Fibroblast of the conjunctiva (primary cell): ENCODE results near the gene KRT86.
"Not testable (repeated sequence)": the region's sequence is repeated elsewhere in the genome, so short reads cannot be mapped to it uniquely, and the experiment has no call there.

Source experiments
- DNase-seq: peaks from one replicate; pipeline ENCODE4 v3.0.0-alpha.2; 2010; ENCODE audit warnings: low read depth

The KRT86 gene

DNA sequence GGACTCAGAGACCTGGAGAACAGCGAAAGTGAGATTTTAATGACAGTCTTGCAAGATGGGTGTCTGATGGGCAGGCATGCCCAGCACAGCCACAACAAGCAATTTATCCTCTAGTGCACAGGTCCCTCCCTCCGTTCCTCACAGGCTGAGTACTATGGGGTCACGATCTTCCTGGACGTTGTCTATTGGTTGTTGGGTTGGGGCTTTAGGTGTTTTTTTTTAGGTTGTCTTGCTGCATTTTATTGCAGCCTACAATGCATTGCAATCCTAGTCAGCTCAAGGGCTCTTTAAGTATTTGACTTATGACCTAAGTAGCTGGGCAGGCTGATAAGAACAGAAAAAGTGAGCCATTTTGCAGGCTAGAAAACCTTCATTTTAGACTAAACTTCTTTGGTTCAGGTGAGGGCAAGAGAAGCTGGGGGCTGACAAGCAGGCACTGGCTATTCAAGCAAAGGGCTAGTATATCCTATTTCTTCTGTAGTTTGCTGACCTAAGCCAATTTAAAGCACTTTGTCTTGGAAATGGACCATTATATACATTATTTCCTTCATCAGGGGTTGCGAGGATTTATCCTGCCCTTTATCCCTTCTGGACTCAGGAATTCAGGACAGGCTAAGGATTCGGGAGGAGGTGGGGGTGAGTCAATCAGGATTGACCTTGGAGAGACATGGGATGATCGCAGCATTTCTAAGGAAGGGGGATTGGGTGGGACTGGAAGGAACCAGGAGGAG is 35.4 kb upstream of the KRT86 start:
- no peak for DNase-seq

DNA sequence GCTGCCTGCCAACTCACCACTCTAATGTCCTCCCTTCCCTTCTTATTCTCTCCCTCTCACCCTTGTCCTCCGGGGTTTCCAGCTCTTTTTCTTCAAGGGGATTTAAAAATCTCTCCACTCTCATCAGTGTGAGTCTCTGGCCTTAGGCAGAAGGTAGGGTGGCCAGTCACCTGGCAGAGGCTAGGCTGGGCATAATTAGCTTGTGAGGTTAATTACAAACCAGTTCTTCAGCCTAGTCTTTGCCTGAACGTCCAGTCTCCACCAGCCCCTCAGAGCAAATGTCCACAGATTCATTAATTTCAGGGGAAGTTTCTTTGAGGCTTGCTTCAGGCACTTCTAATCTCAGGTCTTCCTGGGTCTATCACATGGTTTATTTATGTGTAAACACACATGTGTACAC is 34.7 kb upstream of the KRT86 start:
- DNase-seq: no peak

DNA sequence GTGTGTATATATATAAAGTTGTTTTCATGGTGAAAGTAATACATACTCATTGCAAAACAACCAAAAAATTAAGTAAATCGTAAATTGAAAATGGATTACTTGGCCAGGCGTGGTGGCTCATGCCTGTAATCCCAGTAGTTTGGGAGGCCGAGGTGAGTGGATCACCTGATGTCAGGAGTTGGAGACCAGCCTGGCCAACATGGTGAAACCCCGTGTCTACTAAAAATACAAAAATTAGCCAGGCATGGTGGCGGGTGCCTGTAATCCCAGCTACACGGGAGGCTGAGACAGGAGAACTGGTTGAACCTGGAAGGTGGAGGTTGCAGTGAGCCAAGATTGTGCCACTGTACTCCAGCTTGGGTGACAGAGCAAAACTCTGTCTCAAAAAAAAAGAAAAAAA is 34.2 kb upstream of the KRT86 start:
- DNase-seq: not testable (repeated sequence)

DNA sequence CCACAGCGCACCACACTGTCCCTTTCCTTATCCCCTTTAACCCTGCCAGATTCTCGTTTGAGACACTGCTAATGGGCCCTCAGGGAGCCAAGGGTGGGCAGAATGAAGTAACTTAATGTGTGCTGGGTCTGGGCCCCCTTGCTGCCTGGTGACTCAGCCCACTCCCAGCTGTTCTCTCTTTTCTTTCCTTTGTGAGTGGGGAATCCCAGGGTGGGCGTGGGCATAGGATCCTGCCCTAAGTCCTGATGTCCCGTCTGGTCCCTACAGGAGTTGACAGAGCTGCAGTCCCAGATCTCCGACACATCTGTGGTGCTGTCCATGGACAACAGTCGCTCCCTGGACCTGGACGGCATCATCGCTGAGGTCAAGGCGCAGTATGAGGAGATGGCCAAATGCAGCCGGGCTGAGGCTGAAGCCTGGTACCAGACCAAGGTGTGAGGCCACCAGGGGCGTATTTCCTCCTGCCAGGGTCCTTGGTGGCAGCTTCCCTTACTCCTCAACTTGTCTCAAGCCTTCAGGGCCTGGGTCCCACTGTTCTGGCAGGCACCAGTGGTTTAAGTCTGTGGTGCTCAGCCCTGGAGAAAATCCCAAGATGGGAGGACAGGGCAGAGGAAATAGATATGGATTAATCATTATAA is 33.1 kb upstream of the KRT86 start:
- DNase-seq: no peak

DNA sequence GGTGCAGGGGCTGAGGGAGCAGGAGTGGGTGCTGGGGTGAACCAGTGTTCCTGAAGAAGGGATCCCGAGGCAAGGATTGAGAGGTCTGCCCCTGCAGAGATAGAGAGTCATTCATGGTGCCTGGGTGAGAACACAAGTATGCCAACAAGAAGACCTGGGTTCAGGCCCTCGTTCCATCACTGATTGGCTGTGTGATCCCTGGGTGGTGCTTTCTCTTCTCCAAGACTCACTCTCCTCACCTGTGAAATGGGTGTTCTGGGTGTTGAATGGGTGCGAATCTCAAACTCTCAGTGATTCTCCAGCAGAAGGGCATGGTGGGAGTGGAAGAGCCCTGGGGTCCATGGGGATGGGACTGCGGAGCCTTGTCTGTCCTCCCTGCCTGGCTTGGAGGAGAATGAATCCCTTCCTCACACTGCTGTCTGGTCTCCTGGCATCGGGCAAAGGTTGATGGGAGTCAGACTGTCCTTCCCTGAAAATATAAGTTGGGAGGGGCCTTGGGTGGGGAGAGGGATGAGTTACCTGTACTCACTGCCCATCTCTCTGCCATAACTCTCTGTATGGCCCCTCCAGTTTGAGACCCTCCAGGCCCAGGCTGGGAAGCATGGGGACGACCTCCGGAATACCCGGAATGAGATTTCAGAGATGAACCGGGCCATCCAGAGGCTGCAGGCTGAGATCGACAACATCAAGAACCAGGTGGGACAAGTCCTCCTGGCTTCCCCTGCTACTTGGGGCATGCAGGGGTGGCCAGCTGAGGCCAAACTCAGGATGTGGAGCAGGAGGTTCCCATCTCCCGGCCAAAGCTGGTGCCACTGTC is 31.8 kb upstream of the KRT86 start:
- no peak for DNase-seq

DNA sequence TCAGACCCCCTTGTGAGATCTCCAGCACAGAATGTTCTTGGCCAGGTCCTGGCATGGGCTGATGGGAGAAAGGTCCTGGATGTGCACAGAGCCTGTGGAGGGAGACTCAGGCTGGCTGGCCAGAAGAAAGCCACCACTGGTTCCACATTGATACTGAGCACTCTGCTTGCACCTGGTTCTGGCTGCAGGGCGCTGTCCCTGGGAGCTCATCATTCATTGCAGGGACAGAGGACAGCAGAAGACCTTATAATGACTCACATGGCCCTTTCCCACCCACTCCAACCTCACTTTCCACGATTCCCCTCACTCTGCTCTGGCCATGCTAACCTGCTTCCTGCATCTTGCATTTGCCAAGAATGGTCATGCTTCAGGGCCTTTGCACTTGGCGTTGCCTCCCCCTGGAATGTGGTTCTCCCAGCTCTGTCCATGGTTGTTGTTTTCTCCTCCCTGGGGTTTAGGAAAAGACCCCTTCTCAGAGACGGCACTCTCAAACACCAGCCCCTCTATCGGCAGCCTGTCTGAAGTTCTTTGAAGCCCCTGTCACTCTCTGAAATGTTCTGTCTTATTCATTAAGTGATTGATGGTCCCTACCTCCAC is 31.1 kb upstream of the KRT86 start:
- no peak for DNase-seq

DNA sequence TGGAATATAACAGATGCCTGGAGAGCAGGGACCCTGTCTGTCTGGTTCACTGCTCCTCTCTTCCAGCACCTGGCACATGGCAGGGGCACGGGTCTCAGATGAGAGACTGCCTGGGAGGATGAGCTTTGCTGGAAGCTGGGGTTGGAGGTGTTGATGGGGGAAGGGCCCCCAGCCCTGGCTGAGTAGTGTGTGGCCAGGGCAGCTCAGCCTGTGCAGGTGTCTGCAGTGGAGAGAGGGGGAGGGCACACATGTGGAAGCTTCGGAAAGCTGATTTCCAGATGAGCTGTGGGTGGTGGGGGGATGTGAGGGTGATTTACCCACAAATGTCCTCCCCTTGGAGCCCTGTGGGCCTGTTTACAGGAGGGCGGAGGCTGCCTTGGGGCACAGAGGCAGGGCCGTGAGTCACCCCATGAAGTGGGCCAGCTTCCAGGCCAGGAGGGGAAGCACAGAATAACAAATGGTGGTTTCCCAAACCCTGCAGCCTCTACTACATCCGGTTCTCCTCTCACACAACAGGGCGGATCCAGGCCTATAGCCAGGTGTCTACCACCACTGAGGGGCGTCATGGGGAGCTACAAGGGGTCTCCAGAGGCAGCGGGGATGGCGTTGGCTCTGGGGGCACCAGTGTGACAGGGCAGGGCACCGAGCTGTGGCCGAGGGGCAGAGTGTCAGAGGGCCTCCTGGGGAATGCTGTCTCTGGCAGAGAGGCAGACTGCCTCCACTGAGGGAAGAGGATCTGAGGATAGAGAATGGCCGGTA is 30.4 kb upstream of the KRT86 start:
- peak; percentile 81 for DNase-seq

DNA sequence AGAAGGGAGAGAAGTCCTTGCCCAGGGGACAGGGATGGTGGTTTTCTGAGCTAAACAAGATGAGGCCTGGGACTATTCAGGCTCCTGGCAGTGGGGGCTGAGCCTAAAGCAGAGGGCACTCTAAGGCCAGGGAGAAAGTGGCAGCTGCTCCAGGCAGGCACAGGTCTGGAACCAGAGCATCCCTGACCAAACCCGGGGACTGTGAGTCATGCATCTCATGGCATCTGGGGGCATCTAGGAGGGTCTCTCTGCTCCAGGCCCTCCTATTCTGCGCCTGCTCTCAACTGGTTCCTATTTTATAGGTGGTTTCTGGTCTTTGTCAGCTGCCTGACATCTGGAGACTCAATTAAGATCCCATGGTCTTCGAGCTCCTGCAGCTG is 29.8 kb upstream of the KRT86 start:
- no peak for DNase-seq

DNA sequence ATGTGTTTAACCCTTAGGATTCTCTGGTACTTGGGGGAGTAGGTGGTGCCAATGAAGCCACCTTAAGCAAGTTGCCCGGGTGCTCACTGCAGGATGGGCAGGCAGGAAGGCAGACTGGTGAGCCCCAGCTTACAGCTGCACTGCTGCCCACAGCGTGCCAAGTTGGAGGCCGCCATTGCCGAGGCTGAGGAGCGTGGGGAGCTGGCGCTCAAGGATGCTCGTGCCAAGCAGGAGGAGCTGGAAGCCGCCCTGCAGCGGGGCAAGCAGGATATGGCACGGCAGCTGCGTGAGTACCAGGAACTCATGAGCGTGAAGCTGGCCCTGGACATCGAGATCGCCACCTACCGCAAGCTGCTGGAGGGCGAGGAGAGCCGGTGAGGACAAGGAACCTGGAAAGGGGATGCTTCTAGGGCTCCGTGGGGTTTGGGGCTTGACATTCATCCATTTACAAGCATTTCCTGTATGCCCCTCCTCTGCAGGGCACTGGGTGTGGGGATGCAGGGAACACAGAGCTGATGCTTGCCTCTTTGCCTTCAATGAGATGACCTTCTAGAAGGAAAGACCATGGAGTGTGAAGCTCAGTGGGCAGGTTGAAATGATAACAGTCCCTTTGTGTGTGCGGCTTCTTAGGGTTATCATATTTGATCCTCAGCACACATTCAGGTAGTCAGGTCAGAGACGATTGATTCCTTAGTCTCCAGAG is 29.0 kb upstream of the KRT86 start:
- no peak for DNase-seq

DNA sequence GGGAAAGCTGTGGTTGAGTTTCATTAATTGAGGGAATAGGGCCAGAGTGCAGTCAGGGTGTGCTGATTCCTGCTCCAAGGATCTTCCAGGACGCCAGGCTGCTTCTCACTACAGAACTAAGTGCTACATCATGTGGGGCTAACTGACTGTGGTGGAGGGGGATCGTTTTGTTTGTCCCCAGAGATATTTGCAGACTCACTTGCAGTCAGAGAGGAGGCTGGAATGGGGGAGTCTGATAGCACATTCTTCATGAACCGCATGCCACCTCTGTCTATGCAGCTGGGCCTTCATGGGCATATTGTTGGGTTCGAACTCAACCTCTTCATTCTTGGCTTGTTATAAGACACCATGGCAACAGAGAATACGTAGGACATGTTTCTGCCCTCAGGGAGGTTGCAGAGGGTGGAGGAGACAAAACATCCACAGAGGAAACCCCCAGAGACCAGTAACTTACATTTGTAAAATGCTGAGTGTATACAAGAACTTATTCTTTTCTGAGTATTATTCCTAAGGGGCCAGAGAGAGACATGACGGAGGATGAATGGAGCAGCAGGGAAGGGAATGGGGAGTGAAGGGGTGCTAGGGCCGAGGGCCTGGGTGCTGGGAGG is 28.4 kb upstream of the KRT86 start:
- no peak for DNase-seq

DNA sequence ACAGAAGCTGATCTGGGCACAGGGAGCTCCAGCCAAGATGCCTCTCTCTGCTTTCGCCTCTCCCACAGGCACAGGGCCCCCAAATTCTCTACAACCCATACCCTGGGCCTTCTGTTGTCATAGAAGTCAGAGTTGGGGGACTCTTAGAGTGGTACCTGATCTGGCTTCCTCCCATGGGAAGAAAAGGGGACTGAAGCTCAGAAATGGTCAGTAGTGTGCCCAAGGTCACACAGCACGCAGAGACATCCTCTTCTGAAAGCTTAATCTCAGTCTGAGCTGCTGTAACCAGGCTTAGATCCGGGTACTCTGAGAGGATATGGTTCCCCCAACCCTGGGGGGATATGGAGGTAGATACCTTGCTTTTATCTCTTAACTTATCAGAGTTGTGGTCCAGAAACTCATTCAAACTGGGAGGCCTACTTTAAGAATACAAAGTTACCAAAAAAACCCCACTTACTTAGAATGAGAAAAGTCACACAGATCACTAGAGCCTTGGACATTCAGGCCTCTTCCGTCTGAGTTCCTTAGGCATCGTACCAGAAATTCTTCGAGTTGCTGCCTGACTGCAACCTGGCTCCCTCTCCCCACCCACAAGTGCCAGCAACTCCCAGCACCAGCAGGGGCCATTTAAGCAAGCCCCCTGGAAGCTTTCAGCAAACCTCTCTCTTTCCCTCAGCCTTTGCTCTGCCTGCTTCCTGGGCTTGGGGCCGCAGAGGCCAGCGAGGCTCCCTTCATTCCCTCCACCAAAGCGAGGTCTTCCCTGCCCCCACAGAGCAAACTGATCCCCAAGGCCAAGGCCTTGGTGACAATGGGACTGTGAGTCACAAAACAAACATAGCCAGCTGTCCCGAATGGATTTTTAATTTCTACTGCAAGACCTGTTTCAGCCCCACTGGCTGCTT is 27.5 kb upstream of the KRT86 start:
- no peak for DNase-seq

DNA sequence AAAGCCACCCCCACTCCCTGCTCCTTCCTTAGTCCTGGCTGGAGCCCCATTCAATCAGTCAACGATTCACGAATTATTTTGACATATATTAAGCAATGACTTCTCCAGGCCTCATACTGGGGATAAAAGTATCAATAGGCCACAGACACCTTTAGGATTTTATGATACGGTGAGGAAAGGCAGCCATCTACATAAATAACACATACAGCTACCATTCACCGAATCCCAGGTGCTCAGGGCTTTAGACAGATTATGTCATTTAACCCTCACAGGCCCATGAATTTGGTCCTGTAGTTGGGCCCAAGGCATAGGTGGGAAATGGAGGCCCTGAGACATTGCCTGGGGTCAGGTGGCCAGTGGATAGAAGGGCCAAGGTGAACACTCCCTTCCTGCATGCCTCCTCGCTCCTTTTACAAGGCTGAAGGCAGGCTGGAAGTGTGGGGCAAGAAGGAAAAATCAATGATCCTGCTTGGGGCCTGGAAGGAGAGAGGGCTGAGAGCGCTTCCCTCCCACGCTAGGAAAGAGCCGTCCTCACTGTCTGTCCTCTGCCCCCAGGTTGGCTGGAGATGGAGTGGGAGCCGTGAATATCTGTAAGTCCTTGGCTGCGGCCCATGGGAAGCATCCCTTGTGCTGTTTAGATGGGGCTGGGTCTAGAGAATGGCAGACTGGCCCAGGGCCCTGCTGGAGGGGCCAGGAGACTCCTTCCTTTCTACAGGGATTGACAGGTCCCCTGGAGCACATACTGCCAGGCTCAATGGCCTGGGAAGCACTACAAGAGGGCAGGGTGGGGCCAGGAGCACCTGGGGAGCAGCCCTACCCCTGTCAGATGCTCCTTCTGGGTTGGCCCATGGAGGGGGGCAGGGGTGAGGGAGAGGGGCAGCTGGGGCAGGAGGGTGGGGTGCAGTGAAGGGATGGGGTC is 26.6 kb upstream of the KRT86 start:
- DNase-seq: no peak

DNA sequence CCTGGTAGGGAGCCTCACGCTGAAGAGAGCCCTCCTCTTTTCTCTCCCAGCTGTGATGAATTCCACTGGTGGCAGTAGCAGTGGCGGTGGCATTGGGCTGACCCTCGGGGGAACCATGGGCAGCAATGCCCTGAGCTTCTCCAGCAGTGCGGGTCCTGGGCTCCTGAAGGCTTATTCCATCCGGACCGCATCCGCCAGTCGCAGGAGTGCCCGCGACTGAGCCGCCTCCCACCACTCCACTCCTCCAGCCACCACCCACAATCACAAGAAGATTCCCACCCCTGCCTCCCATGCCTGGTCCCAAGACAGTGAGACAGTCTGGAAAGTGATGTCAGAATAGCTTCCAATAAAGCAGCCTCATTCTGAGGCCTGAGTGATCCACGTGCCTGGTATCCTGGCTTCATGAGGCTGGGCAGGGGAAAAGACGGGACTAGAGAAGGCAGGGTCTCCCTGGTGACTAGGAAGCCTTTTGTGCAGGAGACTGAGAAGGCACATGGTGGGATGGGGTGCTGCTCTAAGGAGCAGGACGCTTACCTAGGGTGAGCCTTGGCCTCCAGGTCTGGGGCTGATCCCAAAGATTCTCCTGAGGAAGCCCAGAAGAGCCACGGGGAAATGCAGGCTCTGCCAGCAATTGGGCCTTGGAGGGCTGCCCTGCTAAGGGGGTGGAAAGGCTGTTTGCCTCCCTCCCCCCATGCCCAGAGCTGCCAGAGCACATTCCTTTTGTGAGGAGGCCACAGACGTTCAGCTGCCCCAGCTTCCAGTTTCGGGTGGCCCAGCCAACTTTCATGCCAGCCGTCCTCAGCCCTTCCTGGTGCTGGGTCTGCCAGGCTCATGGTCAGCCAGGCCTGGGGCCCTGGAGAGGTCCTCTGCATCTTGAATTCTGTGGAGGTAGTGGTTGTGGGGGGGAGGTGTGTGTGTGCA is 25.6 kb upstream of the KRT86 start:
- no peak for DNase-seq

DNA sequence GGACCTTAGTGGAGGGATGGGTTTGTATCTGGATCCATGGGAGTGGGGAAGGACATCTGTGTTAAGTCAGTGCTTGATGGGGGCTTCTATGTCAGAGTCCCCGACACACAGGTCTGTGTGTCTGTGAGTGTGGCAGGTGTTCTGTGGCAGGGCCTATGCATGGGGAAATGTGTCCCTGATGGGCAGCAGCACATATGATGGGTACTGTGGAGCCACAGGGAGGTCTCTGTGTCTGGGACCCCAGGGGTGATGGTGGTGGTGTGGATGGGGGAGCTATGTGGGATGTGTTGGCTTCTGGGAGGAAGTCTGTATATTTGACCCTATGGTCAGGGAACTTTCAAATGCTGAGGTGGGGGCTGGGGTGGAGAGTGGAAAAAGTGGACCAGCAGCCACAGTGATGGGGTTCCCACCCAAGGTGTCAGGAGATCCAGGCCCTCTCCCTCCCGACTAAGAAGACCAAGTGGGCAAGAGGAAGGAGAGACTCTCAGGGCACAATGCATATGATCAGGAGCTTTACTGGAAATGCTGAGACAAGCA is 24.9 kb upstream of the KRT86 start:
- DNase-seq: no peak

DNA sequence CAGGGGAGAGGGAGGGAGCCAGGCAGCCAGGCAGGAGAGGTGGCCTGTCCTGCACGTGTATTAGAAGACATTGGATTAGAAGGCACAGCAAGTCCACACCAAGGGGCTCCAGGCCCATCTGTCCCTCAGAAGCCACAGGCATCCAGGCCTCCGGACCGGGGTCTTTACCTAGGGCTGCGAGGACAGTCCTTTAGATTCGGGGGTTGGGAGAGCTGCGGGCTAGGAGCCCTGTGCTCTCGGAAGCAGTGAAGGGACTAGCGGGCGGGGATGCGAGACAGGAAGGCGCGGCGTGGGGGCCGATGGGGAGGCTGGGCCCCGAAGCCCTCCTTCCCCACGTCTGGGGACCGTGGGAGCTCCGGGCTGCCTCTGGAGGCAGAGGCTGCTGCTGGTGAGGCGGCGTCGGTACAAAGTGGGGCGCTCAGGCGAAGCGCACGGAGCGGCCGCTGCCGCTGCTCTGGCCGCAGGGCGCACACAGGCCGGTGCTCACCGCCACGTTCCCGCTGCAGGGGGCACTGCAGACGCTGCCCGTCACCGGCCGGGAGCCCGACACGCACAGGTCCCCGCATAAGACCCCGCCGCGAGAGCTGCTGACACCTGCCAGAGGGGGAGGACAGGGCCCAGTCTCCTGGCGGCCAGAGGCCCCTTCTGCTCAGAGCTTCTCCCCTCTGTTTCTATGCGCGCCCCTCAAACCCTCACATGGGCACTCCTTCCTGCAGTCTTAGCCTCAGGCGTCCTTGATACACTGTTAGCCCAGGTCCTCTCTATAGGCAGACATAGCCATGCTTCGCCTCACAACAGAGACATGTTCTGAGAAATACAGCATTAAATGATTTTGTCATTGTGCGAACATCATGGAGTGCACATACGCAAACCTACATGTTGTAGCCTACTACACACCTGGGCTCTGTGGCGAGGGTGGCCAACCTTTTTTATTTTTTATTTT is 24.1 kb upstream of the KRT86 start:
- DNase-seq: no peak

DNA sequence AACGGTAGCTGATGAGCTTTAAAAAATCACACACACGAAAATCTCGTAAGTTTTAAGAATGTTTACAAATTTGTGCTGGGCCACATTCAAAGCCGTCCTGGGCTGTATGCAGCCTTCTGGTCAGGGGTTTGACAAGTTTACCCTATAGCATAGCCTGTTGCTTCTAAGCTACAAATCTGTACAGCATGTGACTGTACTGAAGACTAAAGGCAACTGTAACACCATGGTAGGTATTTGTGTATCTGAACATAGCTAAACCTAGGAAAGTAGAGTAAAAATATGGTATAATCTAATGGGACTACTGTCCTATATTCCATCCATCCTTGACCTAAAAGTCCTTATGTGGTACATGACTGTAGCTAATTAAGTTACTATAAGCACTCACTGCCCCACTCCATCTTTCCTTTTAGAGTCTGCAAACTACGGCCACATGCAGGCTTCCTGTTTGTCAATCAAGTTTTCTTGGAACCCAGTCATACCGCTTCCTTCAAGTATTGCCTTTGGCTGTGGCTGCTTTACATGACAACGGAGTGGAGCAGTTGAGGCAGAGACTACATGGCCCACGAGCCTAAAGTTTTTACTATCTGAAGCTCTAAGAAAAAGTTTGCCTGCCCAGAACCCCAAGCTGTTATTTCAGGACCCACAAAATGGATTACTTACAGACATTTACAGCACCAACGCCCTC is 22.9 kb upstream of the KRT86 start:
- DNase-seq: no peak
